ENCODE data around the gene SREK1IP1.

The SREK1IP1 gene

GRCh38 chr5:64680289-64680688 lies 88.2 kb downstream of the SREK1IP1 start:
- DNase-seq (ENCODE audit: low read depth) = no peak

GRCh38 chr5:64678374-64678773 lies 90.1 kb downstream of the SREK1IP1 start:
- no peak for DNase-seq (ENCODE audit: low read depth)

- DNase-seq (ENCODE audit: low read depth) = no peak
Measured at GRCh38 chr5:64671678-64672077, 96.8 kb downstream of the SREK1IP1 start.

- DNase-seq (ENCODE audit: low read depth) = no peak
Measured at GRCh38 chr5:64670277-64670676, 98.2 kb downstream of the SREK1IP1 start.

Data from HS-5 (cell line).